Body of pancreas (tissue), 4 donors: ENCODE data around the gene TMCC2.

Experiments used
- CTCF ChIP-seq, 7 experiments: fragments of 450-650 bp in 4 of 7; fragments of 200-600 bp in 3 of 7; sonication (generic) in 3 of 7; IDR thresholded peaks; one replicate each; pipeline ENCODE4 v1.5.1; 2016 to 2019; ENCODE audit warnings: antibody characterized with exemption in 7 of 7
- POLR2A ChIP-seq, 3 donors: fragments of 450-650 bp; IDR thresholded peaks; one replicate each; pipeline ENCODE4 v1.6.1; 2016; ENCODE audit warnings: antibody characterized with exemption in 3 of 3, mild to moderate bottlenecking in 2 of 3

GRCh38 chr1:205263580-205264190 is 35.9 kb downstream of the TMCC2 start:
- TF ChIP-seq CTCF (IDR thresholded peaks at IDR 0.05) (no peak), POLR2A (IDR thresholded peaks at IDR 0.05) (no peak)
